GM12878 (cell line): ENCODE data around the gene UBXN11.

Source experiments
- CBX3 ChIP-seq: fragments of 200-600 bp; sonication (generic); IDR thresholded peaks from 2 replicates; pipeline ENCODE4 v1.6.1; 2016; ENCODE audit warnings: low read depth, borderline replicate concordance
- EZH2 ChIP-seq: IDR thresholded peaks from 2 replicates; pipeline ENCODE4 v1.6.1; 2012; ENCODE audit warnings: low read depth, mild to moderate bottlenecking, control low read depth, inconsistent platforms, low read length, borderline replicate concordance; ENCODE audit not compliant: control insufficient read depth
- GATAD2B ChIP-seq: fragments of 450-650 bp; conservative IDR thresholded peaks from 2 replicates; pipeline ENCODE4 v1.6.1; 2017; ENCODE audit warnings: low read depth, mild to moderate bottlenecking, moderate library complexity
- JUNB ChIP-seq: IDR thresholded peaks from 2 replicates; pipeline ENCODE4 v1.6.1; 2016; ENCODE audit warnings: antibody characterized with exemption, mild to moderate bottlenecking
- MLLT1 ChIP-seq: fragments of 450-650 bp; IDR thresholded peaks from 2 replicates; pipeline ENCODE4 v1.6.1; 2016; ENCODE audit warnings: mild to moderate bottlenecking
- NR2C2 ChIP-seq: IDR thresholded peaks from 2 replicates; pipeline ENCODE4 v1.6.1; 2011; ENCODE audit warnings: borderline replicate concordance, low read depth; ENCODE audit not compliant: control insufficient read depth, insufficient read length
- POLR2A ChIP-seq: IDR thresholded peaks from 2 replicates; pipeline ENCODE4 v1.6.1; 2011; ENCODE audit warnings: low read depth, mild to moderate bottlenecking, low read length
- SPI1 ChIP-seq: IDR thresholded peaks from 2 replicates; pipeline ENCODE4 v1.6.1; 2011; ENCODE audit warnings: low read depth, mild to moderate bottlenecking, low read length, moderate library complexity, borderline replicate concordance; ENCODE audit not compliant: insufficient read depth
- SUZ12 ChIP-seq: fragments of 200-600 bp; sonication (generic); IDR thresholded peaks from one replicate; pipeline ENCODE4 v1.6.1; 2018; ENCODE audit warnings: antibody characterized with exemption, mild to moderate bottlenecking; ENCODE audit not compliant: unreplicated experiment
- TF ChIP-seq, protein P1 (sequence below), 3 experiments: IDR thresholded peaks in 2 of 3; conservative IDR thresholded peaks in 1 of 3; 2 replicates each; pipeline ENCODE4 v1.5.1; 2011; ENCODE audit warnings: low read depth in 3 of 3, low read length in 3 of 3, mild to moderate bottlenecking in 3 of 3, control low read depth in 2 of 3, moderate library complexity in 2 of 3, inconsistent platforms in 1 of 3, mixed read lengths in 1 of 3; ENCODE audit not compliant: control insufficient read depth in 2 of 3, insufficient read depth in 1 of 3; ENCODE audit errors: extremely low read depth in 1 of 3
- TF ChIP-seq, protein P2 (sequence below): IDR thresholded peaks from 2 replicates; pipeline ENCODE4 v1.6.1; 2011; ENCODE audit warnings: borderline replicate concordance, low read depth, mild to moderate bottlenecking, moderate library complexity, low read length; ENCODE audit not compliant: insufficient read depth, poor library complexity, severe bottlenecking
- TF ChIP-seq, protein P3 (sequence below): fragments of 450-650 bp; IDR thresholded peaks from 2 replicates; pipeline ENCODE4 v1.6.1; 2017; ENCODE audit warnings: mild to moderate bottlenecking

DNA sequence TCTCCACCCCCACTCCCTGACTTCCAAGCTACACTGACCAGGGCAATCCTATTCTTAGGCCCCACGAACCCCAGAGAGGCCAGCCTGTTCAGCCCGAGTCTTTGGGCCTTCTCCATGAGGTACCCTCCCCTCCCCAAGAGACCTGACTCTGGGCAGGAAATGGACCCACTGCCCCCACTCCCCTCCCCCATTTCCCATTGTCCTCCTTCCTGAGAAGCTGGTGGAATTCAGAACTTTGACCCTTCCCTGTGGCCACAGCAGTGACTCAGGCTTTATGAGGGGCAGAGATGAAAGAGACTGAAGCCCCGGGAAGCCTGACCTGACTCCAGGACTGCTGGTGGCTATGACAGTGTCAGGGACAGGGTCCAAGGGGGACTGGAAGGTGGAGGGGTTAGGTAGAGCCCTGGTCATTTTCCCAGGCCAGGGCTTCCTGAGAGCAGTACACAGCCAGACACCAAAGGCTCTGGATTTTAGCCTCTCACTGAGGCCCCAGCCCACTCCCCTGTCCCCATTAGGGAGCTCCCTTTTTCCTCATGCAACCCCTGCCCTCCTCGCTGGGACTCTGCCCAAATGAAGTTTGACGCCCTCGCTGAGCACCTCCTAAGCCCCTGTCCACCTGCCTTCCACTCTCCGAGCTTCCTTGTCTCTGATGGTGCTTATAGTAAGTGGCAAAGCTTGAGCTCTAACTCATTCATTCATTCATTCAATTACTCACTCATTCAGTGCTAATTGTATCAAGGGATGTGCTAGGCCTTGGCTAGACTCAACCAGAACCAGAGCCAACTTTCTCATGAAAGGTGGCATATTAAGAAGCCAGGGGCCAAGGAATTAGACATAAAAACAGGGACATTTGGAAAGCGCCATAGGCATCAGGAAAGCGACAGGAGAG lies 44.5 kb upstream of the UBXN11 start:
- TF ChIP-seq JUNB (no peak), CBX3 (no peak), POLR2A (no peak), NR2C2 (no peak), GATAD2B (no peak), SUZ12 (no peak), SPI1 (no peak), MLLT1 (no peak), EZH2 (no peak)
- TF ChIP-seq, protein P1, sequence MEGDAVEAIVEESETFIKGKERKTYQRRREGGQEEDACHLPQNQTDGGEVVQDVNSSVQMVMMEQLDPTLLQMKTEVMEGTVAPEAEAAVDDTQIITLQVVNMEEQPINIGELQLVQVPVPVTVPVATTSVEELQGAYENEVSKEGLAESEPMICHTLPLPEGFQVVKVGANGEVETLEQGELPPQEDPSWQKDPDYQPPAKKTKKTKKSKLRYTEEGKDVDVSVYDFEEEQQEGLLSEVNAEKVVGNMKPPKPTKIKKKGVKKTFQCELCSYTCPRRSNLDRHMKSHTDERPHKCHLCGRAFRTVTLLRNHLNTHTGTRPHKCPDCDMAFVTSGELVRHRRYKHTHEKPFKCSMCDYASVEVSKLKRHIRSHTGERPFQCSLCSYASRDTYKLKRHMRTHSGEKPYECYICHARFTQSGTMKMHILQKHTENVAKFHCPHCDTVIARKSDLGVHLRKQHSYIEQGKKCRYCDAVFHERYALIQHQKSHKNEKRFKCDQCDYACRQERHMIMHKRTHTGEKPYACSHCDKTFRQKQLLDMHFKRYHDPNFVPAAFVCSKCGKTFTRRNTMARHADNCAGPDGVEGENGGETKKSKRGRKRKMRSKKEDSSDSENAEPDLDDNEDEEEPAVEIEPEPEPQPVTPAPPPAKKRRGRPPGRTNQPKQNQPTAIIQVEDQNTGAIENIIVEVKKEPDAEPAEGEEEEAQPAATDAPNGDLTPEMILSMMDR (IDR thresholded peaks at IDR 0.05 in 2 of 3, conservative IDR thresholded peaks at IDR 0.05 in 1 of 3; ENCODE audit: control insufficient read depth in 2 of 3, extremely low read depth in 1 of 3, insufficient read depth in 1 of 3, low read depth in 3 of 3, low read length in 3 of 3): no peak
- TF ChIP-seq, protein P2, sequence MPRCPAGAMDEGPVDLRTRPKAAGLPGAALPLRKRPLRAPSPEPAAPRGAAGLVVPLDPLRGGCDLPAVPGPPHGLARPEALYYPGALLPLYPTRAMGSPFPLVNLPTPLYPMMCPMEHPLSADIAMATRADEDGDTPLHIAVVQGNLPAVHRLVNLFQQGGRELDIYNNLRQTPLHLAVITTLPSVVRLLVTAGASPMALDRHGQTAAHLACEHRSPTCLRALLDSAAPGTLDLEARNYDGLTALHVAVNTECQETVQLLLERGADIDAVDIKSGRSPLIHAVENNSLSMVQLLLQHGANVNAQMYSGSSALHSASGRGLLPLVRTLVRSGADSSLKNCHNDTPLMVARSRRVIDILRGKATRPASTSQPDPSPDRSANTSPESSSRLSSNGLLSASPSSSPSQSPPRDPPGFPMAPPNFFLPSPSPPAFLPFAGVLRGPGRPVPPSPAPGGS: no peak
- TF ChIP-seq, protein P3, sequence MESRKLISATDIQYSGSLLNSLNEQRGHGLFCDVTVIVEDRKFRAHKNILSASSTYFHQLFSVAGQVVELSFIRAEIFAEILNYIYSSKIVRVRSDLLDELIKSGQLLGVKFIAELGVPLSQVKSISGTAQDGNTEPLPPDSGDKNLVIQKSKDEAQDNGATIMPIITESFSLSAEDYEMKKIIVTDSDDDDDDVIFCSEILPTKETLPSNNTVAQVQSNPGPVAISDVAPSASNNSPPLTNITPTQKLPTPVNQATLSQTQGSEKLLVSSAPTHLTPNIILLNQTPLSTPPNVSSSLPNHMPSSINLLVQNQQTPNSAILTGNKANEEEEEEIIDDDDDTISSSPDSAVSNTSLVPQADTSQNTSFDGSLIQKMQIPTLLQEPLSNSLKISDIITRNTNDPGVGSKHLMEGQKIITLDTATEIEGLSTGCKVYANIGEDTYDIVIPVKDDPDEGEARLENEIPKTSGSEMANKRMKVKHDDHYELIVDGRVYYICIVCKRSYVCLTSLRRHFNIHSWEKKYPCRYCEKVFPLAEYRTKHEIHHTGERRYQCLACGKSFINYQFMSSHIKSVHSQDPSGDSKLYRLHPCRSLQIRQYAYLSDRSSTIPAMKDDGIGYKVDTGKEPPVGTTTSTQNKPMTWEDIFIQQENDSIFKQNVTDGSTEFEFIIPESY: no peak
